ENCODE measurements around the gene APOL4. TPM values are rescaled to one million over a fixed set of nuclear protein-coding genes. Genes with fewer than 3 reads are reported as not detected.

The APOL4 gene
- total RNA-seq, 2 experiments from 2014 or later, result not detected

DNA sequence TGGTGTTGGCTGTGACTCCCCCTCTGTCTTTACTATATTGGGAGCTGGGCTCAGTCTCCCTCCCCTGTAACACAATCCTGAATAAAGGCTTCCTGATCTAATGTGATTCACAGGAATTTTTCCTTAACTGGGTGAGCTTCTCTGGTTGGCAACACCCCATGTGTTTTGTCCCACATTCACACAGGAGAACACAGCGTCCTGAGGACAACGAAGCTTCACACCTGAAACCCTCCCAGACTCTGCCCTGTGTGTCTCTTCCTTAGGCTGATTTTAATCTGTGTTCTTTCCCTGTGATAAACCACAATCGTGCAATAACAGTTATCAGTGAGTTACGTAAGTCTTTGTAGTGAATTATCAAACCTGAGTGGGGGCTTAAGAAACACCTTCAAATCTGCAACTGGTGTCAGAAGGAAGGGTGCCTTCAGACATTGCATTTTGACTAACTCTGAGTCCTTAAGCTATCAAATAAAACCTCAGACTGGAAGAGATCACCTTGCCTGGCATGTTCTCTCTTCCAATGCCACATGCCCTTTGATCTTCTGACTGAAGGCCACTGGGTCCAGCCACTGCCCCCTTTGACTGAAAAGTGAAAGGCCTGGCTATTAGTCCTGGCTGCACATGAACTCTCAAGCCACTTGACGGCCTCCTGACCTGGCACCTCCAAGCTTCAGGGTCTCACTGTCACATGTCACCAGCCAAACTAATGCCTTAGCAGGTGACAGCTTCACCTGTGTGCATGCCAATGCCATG, 58.4 kb downstream of the APOL4 start:
- Histone ChIP-seq H3K4me2 (ENCODE audit: low read length) (no peak overlapping the region), H4K20me1 (ENCODE audit: insufficient read depth, low read length) (no peaks in the 10 kb centered on the region), H2AFZ (ENCODE audit: low read length) (no peak overlapping the region), H3K79me2 (ENCODE audit: insufficient read depth, low read depth, low read length) (no peaks in the 10 kb centered on the region), H3K4me3 (ENCODE audit: low read depth, low read length, poor library complexity, severe bottlenecking) (no peak overlapping the region), H3K36me3 (ENCODE audit: insufficient read depth, low read length) (no peaks in the 10 kb centered on the region), H3K27ac (ENCODE audit: low read depth, low read length, poor library complexity, severe bottlenecking) (no peak overlapping the region), H3K9me3 (ENCODE audit: low read length) (no peaks in the 10 kb centered on the region), H3K4me1 (ENCODE audit: insufficient read depth, low read length, poor library complexity, severe bottlenecking) (peaks cover 5% of the 10 kb centered on the region), H3K9me2 (ENCODE audit: insufficient read depth, low read length) (no peaks in the 10 kb centered on the region)
- BruUV-seq (replicated peaks), result no TSS peak
- TF ChIP-seq EZH2phosphoT487 (IDR thresholded peaks at IDR 0.05; ENCODE audit: borderline replicate concordance, low read depth, low read length), result no peak
- TF ChIP-seq, protein P1, sequence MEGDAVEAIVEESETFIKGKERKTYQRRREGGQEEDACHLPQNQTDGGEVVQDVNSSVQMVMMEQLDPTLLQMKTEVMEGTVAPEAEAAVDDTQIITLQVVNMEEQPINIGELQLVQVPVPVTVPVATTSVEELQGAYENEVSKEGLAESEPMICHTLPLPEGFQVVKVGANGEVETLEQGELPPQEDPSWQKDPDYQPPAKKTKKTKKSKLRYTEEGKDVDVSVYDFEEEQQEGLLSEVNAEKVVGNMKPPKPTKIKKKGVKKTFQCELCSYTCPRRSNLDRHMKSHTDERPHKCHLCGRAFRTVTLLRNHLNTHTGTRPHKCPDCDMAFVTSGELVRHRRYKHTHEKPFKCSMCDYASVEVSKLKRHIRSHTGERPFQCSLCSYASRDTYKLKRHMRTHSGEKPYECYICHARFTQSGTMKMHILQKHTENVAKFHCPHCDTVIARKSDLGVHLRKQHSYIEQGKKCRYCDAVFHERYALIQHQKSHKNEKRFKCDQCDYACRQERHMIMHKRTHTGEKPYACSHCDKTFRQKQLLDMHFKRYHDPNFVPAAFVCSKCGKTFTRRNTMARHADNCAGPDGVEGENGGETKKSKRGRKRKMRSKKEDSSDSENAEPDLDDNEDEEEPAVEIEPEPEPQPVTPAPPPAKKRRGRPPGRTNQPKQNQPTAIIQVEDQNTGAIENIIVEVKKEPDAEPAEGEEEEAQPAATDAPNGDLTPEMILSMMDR (conservative IDR thresholded peaks at IDR 0.05; ENCODE audit: low read length), result no peak
- ChIA-PET POLR2A (interaction anchor here (1.1 kb wide), 1 partner anchor 8 kb away, joined by 3 read pairs; no protein-coding TSS in a partner anchor), CTCF (ENCODE audit: unreplicated experiment) (no interaction called here)
- intact Hi-C loops (cut with micrococcal nuclease; ENCODE audit: unreplicated experiment), result loop anchor here (5.0 kb wide), 1 partner anchor 79 kb away; no protein-coding TSS in a partner anchor
- no peak for DNase-seq (ENCODE audit: low spot score)

DNA sequence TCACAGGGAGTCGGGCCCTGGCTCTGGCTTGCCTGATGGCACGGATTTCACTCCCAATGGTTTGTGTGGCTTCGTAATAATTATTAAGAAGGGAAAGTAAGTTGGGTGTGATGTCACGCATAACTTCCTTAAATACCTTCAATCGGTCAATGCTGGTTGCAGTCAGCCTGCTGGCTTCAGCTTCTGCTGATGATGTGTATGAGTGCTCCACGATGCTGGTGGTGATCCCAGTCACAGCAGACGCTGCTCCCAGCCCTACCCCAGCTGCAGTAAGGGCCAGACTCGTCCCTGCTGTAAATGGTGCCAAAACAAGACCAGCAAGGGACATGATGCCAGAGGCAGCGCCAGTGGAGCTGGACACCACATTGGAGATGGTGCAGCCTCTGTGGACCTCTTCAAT, 60.1 kb downstream of the APOL4 start:
- no peaks in the 10 kb centered on the region for H3K9me3 ChIP-seq (ENCODE audit: low read length)
- H4K20me1 ChIP-seq (ENCODE audit: insufficient read depth, low read length), result no peaks in the 10 kb centered on the region
- no peak overlapping the region for H2AFZ ChIP-seq (ENCODE audit: low read length)
- H3K36me3 ChIP-seq (ENCODE audit: insufficient read depth, low read length), result no peaks in the 10 kb centered on the region
- no peak overlapping the region for H3K4me3 ChIP-seq (ENCODE audit: low read depth, low read length, poor library complexity, severe bottlenecking)
- H3K27ac ChIP-seq (ENCODE audit: low read depth, low read length, poor library complexity, severe bottlenecking), result no peak overlapping the region
- no peaks in the 10 kb centered on the region for H3K79me2 ChIP-seq (ENCODE audit: insufficient read depth, low read depth, low read length)
- POLR2A ChIA-PET, result interaction anchor here (0.6 to 1.0 kb wide), 2 partner anchors 21 to 70 kb away, joined by 3 read pairs; no protein-coding TSS in a partner anchor
- no TSS peak for BruUV-seq (replicated peaks)
- H3K4me2 ChIP-seq (ENCODE audit: low read length), result no peak overlapping the region
- H3K9me2 ChIP-seq (ENCODE audit: insufficient read depth, low read length), result no peaks in the 10 kb centered on the region
- no peak for TF ChIP-seq EZH2phosphoT487 (IDR thresholded peaks at IDR 0.05; ENCODE audit: borderline replicate concordance, low read depth, low read length)
- TF ChIP-seq, protein P1 (conservative IDR thresholded peaks at IDR 0.05; ENCODE audit: low read length), result no peak
- CTCF ChIA-PET (ENCODE audit: unreplicated experiment), result no interaction called here
- intact Hi-C loops (cut with micrococcal nuclease; ENCODE audit: unreplicated experiment), result loop anchor here (5.0 kb wide), 1 partner anchor 81 kb away; no protein-coding TSS in a partner anchor
- no peaks in the 10 kb centered on the region for H3K4me1 ChIP-seq (ENCODE audit: insufficient read depth, low read length, poor library complexity, severe bottlenecking)
- no peak for DNase-seq (ENCODE audit: low spot score)

Other genes starting within 250 kb of the APOL4 start
- 74.3 and 78.7 TPM in 2 replicates for gene RBFOX2, start 173.0 kb downstream of the APOL4 start, total RNA-seq (2014; rRNA removed; shearing (Covaris generic))
- gene RBFOX2, start 173.0 kb downstream of the APOL4 start, total RNA-seq (2022), result 54.3 and 55.4 TPM in 2 replicates
- 9.9 and 10.7 TPM in 2 replicates for gene APOL3, start 41.1 kb downstream of the APOL4 start, total RNA-seq (2014; rRNA removed; shearing (Covaris generic))
- 14.4 and 19.6 TPM in 2 replicates for gene APOL3, start 41.1 kb downstream of the APOL4 start, total RNA-seq (2022)
- gene APOL2, start 37.7 kb upstream of the APOL4 start, total RNA-seq (2014; rRNA removed; shearing (Covaris generic)), result 11.8 and 14.9 TPM in 2 replicates
- 9.1 and 12.4 TPM in 2 replicates for gene APOL2, start 37.7 kb upstream of the APOL4 start, total RNA-seq (2022)
- 0.47 and 0.64 TPM in 2 replicates for gene APOL1, start 51.3 kb upstream of the APOL4 start, total RNA-seq (2014; rRNA removed; shearing (Covaris generic))
- gene APOL1, start 51.3 kb upstream of the APOL4 start, total RNA-seq (2022), result 0.42 and 0.65 TPM in 2 replicates
- 112 and 133 TPM in 2 replicates for gene MYH9, start 186.2 kb upstream of the APOL4 start, total RNA-seq (2014; rRNA removed; shearing (Covaris generic))
- gene MYH9, start 186.2 kb upstream of the APOL4 start, total RNA-seq (2022), result 213 and 223 TPM in 2 replicates

Data from OCI-LY7 (cell line).